GM21367 (cell line): ENCODE measurements around the gene ADAM33.

ENCODE experiments used
- ATAC-seq: cut with Tn5 transposase; IDR thresholded peaks from one replicate; pipeline ENCODE4 v1.9.1; 2021; ENCODE audit not compliant: unreplicated experiment

The ADAM33 gene

DNA sequence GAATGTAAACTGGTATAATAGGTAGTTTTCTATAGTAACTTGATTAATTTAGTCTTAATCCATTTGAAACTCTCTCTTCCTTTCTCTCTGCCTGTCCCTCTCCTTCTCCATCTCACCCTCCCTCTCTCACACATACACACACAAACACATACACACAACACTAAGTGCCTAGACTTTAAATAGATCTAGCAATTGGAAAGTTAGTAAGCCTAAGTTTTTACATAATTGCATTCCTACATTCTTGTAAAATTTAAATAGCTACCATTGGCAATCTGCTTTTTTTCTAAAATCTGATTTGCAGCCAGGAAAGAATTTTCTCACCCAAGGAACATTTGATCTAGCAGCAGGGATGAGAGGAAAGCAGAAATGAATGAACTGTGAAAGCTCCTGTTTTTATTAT is 34.3 kb downstream of the ADAM33 start:
- no peak for ATAC-seq

DNA sequence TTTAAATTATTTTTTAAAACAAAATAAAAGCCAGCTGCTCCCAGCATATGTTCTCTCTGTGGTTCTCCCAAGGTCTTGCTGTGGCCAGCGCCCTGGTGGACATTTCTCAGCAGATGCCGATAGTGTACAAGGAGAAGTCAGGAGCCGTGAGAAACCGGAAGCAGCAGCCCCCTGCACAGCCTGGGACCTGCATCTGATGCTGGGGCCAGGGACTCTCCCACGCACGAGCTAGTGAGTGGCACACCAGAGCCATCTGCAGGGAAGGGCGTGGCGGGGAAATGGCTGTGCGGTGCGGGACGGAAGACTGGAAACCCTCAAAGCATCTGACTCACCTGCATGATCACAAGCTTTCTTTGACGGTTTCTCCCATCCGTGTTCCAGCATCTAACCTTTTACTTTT is 35.2 kb downstream of the ADAM33 start:
- ATAC-seq = no peak

DNA sequence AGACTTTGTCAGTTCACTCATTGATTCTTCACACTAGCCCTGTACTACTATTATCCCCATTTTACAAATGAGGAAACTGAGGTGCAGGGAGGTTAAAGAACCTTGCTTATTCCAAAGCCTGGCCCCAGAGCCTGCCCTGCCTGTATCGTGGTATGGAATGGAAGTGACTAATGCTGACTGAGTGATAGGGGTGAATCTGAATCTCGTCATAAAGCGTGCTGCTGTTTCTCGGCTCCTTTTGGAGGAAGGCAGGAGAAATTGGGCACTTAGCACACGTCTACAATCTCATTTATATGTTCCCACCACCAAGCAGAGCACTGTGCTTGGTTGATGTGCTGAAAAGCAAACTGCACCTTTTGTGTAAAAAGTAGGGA is 35.8 kb downstream of the ADAM33 start:
- no peak for ATAC-seq

GRCh38 chr20:3645309-3646066 is 36.3 kb downstream of the ADAM33 start:
- no peak for ATAC-seq

GRCh38 chr20:3640259-3640658 is 41.6 kb downstream of the ADAM33 start:
- no peak for ATAC-seq

DNA sequence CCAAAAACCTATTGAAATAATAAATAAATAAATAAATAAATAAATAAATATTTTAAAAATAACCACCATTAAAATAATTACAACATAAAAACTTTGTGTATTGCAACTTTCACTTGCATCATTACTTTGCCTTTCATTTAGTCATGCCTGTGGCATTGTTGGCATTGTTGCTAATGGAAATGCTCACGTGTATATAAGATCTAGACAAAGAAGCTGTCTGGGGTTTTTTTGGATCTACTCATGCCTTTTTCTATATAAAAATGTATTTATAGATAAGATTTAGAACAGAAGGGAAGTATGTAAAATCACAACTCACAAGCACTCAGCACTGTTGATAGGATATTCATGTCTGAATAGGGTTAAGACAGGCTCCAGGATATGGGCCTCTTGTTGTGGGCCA is 46.5 kb downstream of the ADAM33 start:
- no peak for ATAC-seq

DNA sequence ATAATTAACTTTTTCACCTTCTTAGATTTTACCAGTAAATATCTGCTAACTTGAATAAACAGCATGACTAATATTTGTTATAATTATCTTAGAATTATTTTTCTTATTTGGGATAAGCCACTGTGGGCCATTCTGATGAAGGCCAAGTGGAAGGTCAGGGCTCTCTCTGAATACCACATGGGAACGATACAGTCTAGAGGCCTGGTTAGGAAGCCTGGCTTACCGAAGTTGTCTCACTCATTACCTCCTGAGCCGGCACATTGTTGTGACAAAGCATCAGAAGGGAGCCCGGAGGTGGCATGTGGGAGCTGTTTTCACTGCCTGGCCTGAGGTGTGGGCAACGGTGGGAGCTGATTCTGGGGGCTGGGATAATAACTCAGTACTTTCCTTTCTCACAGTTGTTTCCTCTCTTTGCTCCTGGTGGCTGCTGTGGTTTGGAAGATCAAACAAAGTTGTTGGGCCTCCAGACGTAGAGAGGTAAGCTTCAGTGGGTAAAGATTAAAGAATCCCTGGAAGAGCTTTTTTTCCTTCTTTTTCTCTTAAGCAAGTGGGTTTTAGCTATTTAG is 47.8 kb downstream of the ADAM33 start:
- ATAC-seq = no peak

DNA sequence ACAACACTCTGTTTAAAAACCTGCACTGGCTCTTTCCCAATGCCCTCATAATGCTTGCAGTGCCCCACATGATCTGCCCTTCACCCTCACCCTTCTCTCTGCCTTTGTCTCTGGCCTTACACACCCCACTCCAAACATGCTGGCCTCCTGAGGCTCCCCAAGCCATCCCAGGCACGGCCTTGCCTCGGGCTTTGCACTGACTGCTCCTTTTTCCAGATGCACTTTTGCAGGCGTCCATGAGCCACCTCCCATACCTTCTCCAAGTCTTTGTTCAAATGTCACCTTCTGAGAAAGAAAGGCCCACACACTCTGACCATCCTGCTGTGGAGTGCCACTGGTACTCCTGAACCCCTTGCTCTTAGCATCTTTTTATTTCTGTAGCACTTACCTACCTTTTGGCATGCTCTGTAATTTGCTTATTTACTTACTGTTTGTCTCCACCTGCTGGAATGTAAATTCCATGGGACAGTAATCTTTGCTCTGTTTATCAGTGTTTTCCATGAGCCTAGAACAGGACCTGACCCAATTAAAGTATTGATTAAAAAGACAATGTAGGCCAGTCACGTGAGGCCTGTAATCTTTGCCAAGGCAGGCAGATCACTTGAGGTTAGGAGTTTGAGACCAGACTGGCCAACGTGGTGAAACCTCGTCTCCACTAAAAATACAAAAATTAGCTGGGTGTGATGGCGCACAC is 49.4 kb downstream of the ADAM33 start:
- ATAC-seq = no peak

DNA sequence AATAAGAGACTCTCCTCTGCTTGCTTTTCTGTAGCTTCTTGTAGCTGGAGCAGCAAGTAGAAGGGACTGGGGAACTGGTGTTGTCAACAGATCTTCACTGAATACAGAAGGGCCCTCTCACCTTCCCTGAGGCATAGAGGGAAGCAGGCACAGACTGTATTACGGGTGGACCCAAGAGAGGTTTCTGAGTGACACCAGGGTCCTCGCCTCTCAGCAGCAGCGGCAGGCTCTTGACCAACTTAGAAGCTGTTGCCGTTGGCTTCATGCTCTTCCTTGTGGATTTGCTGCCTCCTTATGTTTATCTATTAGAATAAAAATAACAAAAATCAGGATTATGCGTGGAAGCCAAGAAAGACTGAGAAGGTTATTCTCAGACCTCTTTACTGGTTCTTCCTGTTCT is 50.3 kb downstream of the ADAM33 start:
- no peak for ATAC-seq

GRCh38 chr20:3630429-3630828 is 51.4 kb downstream of the ADAM33 start:
- ATAC-seq = no peak

- ATAC-seq = no peak
Measured at GRCh38 chr20:3629893-3630292, 51.9 kb downstream of the ADAM33 start.

GRCh38 chr20:3628502-3629314 is 53.1 kb downstream of the ADAM33 start:
- no peak for ATAC-seq

DNA sequence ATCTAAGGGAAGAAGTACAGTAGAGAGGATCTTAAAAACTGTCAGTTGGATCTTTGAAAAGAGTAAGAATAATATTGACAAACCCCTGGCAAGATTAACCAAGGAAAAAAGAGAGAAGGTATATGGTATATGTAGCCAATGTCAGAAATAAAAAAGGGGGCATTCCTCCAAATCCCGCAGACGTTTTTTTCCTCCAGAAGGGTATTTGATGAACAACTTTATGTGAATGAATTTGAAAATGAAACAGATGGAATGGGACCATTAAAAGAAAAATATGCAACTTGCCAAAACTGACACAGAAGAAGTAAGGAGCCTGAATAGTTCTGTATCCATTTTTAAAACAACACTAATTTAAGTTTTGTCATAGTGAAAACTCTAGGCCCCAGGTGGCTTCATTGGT is 54.3 kb downstream of the ADAM33 start:
- ATAC-seq = no peak

GRCh38 chr20:3622406-3622805 is 59.4 kb downstream of the ADAM33 start:
- no peak for ATAC-seq

DNA sequence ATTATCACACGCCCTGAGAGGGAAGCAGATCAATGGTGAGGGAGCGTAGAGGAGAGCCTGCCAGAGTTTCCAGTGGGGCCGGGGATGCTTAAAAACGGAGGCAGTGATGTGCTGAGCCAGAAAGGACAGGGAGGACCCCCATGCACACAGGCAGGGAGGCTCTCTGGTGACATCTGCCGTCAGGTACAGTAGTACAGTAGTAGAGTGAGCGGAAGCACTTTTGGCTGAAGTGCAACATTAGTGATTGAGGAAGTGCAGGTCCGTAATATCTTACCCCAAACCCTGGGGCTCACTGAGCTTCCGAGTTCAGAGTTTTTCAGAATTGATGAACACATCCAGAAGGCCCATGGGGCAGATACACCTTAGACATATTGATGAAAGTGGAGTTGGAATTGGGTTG is 60.7 kb downstream of the ADAM33 start:
- no peak for ATAC-seq
